GM12878 (cell line): Measurements from ENCODE around the gene VGLL3. TPM values are rescaled to one million over a fixed set of nuclear protein-coding genes. Genes with fewer than 3 reads are reported as not detected.

Experiments used
- ATAC-seq: fragments of 200-7000 bp; cut with Tn5 transposase; 3 replicates; pipeline ENCODE4 v1.9.1; 2020; ENCODE audit warnings: mild to moderate bottlenecking, moderate library complexity
- BruUV-seq: library from RNA; stranded (reverse); fragments of 400-500 nt; replicated peaks from 2 replicates; lab custom pipeline; 2021; lab: Mats Ljungman, UMichigan
- CTCF ChIA-PET: fragments of 300-600 bp; sonication (Branson Sonifier 250); formaldehyde crosslinking; extraction: SDS; loops from one replicate; lab custom pipeline; 2021; ENCODE audit warnings: inconsistent platforms; lab: Yijun Ruan, JAX
- POLR2A ChIA-PET: fragments of 350-600 bp; formaldehyde crosslinking; extraction: SDS; loops from one replicate; lab custom pipeline; 2021; ENCODE audit warnings: inconsistent platforms; lab: Charles Lee
- RAD21 ChIA-PET: fragments of 300-600 bp; sonication (Branson Sonifier 250); formaldehyde crosslinking; loops from one replicate; lab custom pipeline; 2023; ENCODE audit warnings: antibody characterized with exemption; ENCODE audit not compliant: unreplicated experiment; lab: Charles Lee
- SMC1A ChIA-PET: fragments of 300-600 bp; sonication (Branson Sonifier 250); formaldehyde crosslinking; loops from one replicate; lab custom pipeline; 2023; ENCODE audit not compliant: unreplicated experiment, uncharacterized antibody; lab: Charles Lee
- DNase-seq: peaks from one replicate; pipeline ENCODE4 v3.0.0-alpha.2; 2011; ENCODE audit warnings: low read depth, low spot score
- FAIRE-seq: peaks from 3 replicates; lab custom pipeline; 2011; peaks lifted over from hg19 to GRCh38; lab: Jason Lieb, UNC
- H2AFZ ChIP-seq: 2 replicates; pipeline ENCODE4 v1.6.0; 2011; ENCODE audit warnings: low read depth, low read length, control low read depth; ENCODE audit not compliant: control insufficient read depth
- H3K27ac ChIP-seq: 2 replicates; pipeline ENCODE4 v1.5.1; 2011; ENCODE audit warnings: control low read depth; ENCODE audit not compliant: control insufficient read depth, insufficient read depth
- H3K27me3 ChIP-seq, 2 experiments: replicated peaks in 1 of 2; 2 replicates each; pipeline versions ENCODE4 v1.6.0 to v1.6.1; 2011; ENCODE audit warnings: low read length in 1 of 2; ENCODE audit not compliant: control insufficient read depth in 2 of 2, insufficient read depth in 2 of 2
- H3K36me3 ChIP-seq, 2 experiments: 2 replicates each; pipeline ENCODE4 v1.5.1; 2011; ENCODE audit warnings: low read length in 1 of 2; ENCODE audit not compliant: control insufficient read depth in 2 of 2, insufficient read depth in 2 of 2
- H3K4me1 ChIP-seq: 2 replicates; pipeline ENCODE4 v1.6.1; 2011; ENCODE audit warnings: mild to moderate bottlenecking, low read length, moderate library complexity, mixed read lengths; ENCODE audit not compliant: control insufficient read depth, insufficient read depth
- H3K4me2 ChIP-seq: 2 replicates; pipeline ENCODE4 v1.6.0; 2011; ENCODE audit warnings: control low read depth; ENCODE audit not compliant: control insufficient read depth, insufficient read depth
- H3K4me3 ChIP-seq: fragments of 200-600 bp; sonication (generic); 2 replicates; pipeline ENCODE4 v1.5.1; 2016
- H3K79me2 ChIP-seq: 2 replicates; pipeline ENCODE4 v1.6.0; 2011; ENCODE audit warnings: low read length; ENCODE audit not compliant: control insufficient read depth, insufficient read depth
- H3K9ac ChIP-seq: 2 replicates; pipeline ENCODE4 v1.8.0; 2011; ENCODE audit warnings: low read length, control low read depth, mixed read lengths; ENCODE audit not compliant: control insufficient read depth, insufficient read depth
- H3K9me3 ChIP-seq: replicated peaks from 3 replicates; pipeline ENCODE4 v1.5.1; 2011; ENCODE audit warnings: mild to moderate bottlenecking, low read length; ENCODE audit not compliant: control insufficient read depth, insufficient read depth
- H4K20me1 ChIP-seq: 2 replicates; pipeline ENCODE4 v1.6.0; 2011; ENCODE audit not compliant: control insufficient read depth, insufficient read depth
- BHLHE40 ChIP-seq, 2 experiments: fragments of 450-650 bp in 1 of 2; IDR thresholded peaks; 2 replicates each; pipeline ENCODE4 v1.6.1; 2011 to 2017; ENCODE audit warnings: low read depth in 2 of 2, borderline replicate concordance in 1 of 2, improper control_type of control experiment in 1 of 2, low read length in 1 of 2, mild to moderate bottlenecking in 1 of 2
- IKZF1 ChIP-seq: fragments of 450-650 bp; conservative IDR thresholded peaks from 2 replicates; pipeline ENCODE4 v1.6.1; 2017; ENCODE audit warnings: antibody characterized with exemption, mild to moderate bottlenecking
- IRF4 ChIP-seq: IDR thresholded peaks from 2 replicates; pipeline ENCODE4 v1.6.1; 2011; ENCODE audit warnings: low read depth, low read length
- MTA2 ChIP-seq: fragments of 450-650 bp; IDR thresholded peaks from 2 replicates; pipeline ENCODE4 v1.6.1; 2016; ENCODE audit warnings: low read depth, mild to moderate bottlenecking, moderate library complexity
- MXI1 ChIP-seq: fragments of 150-350 bp; IDR thresholded peaks from 2 replicates; pipeline ENCODE4 v1.6.1; 2011; ENCODE audit warnings: low read depth, mild to moderate bottlenecking, inconsistent platforms, low read length, improper control_type of control experiment
- MYB ChIP-seq: fragments of 150-350 bp; IDR thresholded peaks from 2 replicates; pipeline ENCODE4 v1.6.1; 2014; ENCODE audit warnings: mild to moderate bottlenecking, low read depth, low read length, borderline replicate concordance
- NR2C1 ChIP-seq: fragments of 450-650 bp; IDR thresholded peaks from 2 replicates; pipeline ENCODE4 v1.6.1; 2017; ENCODE audit warnings: antibody characterized with exemption, mild to moderate bottlenecking, moderate library complexity
- PAX8 ChIP-seq: fragments of 450-650 bp; IDR thresholded peaks from 2 replicates; pipeline ENCODE4 v1.6.1; 2017; ENCODE audit warnings: mild to moderate bottlenecking, moderate library complexity
- POLR2A ChIP-seq: IDR thresholded peaks from 2 replicates; pipeline ENCODE4 v1.6.1; 2011; ENCODE audit warnings: low read depth, mild to moderate bottlenecking, low read length
- RCOR1 ChIP-seq: conservative IDR thresholded peaks from 2 replicates; pipeline ENCODE4 v1.6.1; 2012; ENCODE audit warnings: low read depth, low read length, improper control_type of control experiment
- RFX5 ChIP-seq: IDR thresholded peaks from 2 replicates; pipeline ENCODE4 v1.6.1; 2011; ENCODE audit warnings: low read depth, low read length, improper control_type of control experiment
- SIX5 ChIP-seq: IDR thresholded peaks from 2 replicates; pipeline ENCODE4 v1.6.1; 2011; ENCODE audit warnings: mild to moderate bottlenecking, low read depth, low read length, moderate library complexity; ENCODE audit not compliant: severe bottlenecking
- SMAD5 ChIP-seq: IDR thresholded peaks from 2 replicates; pipeline ENCODE4 v1.6.1; 2016; ENCODE audit warnings: antibody characterized with exemption, low read depth
- STAT1 ChIP-seq: fragments of 450-650 bp; conservative IDR thresholded peaks from 2 replicates; pipeline ENCODE4 v1.6.1; 2014; ENCODE audit warnings: antibody characterized with exemption, mild to moderate bottlenecking
- SUZ12 ChIP-seq: fragments of 200-600 bp; sonication (generic); IDR thresholded peaks from one replicate; pipeline ENCODE4 v1.6.1; 2018; ENCODE audit warnings: antibody characterized with exemption, mild to moderate bottlenecking; ENCODE audit not compliant: unreplicated experiment
- whole genome bisulfite sequencing: methylation state at CpG from one replicate; pipeline ENCODE4 v1.1.6; 2016; ENCODE audit warnings: low lambda C conversion rate; ENCODE audit not compliant: insufficient replicate concordance, insufficient coverage; ENCODE audit errors: missing lambda C conversion rate; 5-methylcytosine and 5-hydroxymethylcytosine counted together
- in situ Hi-C: fragments of 300-500 bp; cut with MboI; formaldehyde crosslinking; loops from 9 replicates; pipeline ENCODE4 v1.14.3; 2018; ENCODE audit warnings: mixed read lengths
- intact Hi-C: fragments of 100-400 bp; cut with micrococcal nuclease; formaldehyde crosslinking; loops from one replicate; pipeline ENCODE4 v1.14.2; 2022; ENCODE audit not compliant: unreplicated experiment
- polyA plus RNA-seq, 11 experiments: library from polyadenylated mRNA; depleted of rRNA in 4 of 11; unstranded in 6 of 11; stranded (reverse) in 5 of 11; fragments of >200 nt; fragmentation: Nextera tagmentation in 4 of 11; fragmentation: Illumina TruSeq in 1 of 11; extraction: Ambion mirVana in 4 of 11; extraction: Trizol in 1 of 11; gene quantifications; 1 replicate in 1 of 11; 2 replicates in 10 of 11; pipeline versions ENCODE4 v1.2.1 to v1.2.3, GENCODE V29; 2011 to 2016; ENCODE audit warnings: inconsistent platforms in 2 of 11, missing spikeins in 2 of 11, low read depth in 1 of 11
- total RNA-seq, 4 experiments: library from RNA; depleted of rRNA in 3 of 4; stranded (reverse); fragments of >200 nt in 3 of 4; fragmentation: Illumina TruSeq in 1 of 4; extraction: Trizol in 1 of 4; gene quantifications; 2 replicates each; pipeline versions ENCODE4 v1.2.1 to v1.2.3, GENCODE V29; 2013 to 2021
- TF ChIP-seq, protein P1 (sequence below): fragments of 450-650 bp; formaldehyde crosslinking; IDR thresholded peaks from 2 replicates; pipeline ENCODE4 v1.4.0; 2020; ENCODE audit warnings: mild to moderate bottlenecking, moderate library complexity

VGLL3 gene
- total and polyA plus RNA-seq, 10 of the 15 experiments (the other 5 are each of a cell fraction or from before 2014, with no cell fraction given), result 0.05 TPM; not detected in 9

- H2AFZ ChIP-seq, result no peak overlapping the region
- no TSS peak for BruUV-seq
- TF ChIP-seq STAT1 (no peak), PAX8 (no peak), BHLHE40 (IDR thresholded peaks at IDR 0.05; ENCODE audit: borderline replicate concordance in 1 of 2, low read depth in 2 of 2, low read length in 1 of 2) (no peak), RFX5 (no peak), MTA2 (no peak), IRF4 (no peak), SUZ12 (no peak), NR2C1 (no peak), MYB (no peak), SIX5 (no peak), SMAD5 (no peak), IKZF1 (no peak), POLR2A (no peak), MXI1 (no peak), RCOR1 (no peak)
- TF ChIP-seq, protein P1, sequence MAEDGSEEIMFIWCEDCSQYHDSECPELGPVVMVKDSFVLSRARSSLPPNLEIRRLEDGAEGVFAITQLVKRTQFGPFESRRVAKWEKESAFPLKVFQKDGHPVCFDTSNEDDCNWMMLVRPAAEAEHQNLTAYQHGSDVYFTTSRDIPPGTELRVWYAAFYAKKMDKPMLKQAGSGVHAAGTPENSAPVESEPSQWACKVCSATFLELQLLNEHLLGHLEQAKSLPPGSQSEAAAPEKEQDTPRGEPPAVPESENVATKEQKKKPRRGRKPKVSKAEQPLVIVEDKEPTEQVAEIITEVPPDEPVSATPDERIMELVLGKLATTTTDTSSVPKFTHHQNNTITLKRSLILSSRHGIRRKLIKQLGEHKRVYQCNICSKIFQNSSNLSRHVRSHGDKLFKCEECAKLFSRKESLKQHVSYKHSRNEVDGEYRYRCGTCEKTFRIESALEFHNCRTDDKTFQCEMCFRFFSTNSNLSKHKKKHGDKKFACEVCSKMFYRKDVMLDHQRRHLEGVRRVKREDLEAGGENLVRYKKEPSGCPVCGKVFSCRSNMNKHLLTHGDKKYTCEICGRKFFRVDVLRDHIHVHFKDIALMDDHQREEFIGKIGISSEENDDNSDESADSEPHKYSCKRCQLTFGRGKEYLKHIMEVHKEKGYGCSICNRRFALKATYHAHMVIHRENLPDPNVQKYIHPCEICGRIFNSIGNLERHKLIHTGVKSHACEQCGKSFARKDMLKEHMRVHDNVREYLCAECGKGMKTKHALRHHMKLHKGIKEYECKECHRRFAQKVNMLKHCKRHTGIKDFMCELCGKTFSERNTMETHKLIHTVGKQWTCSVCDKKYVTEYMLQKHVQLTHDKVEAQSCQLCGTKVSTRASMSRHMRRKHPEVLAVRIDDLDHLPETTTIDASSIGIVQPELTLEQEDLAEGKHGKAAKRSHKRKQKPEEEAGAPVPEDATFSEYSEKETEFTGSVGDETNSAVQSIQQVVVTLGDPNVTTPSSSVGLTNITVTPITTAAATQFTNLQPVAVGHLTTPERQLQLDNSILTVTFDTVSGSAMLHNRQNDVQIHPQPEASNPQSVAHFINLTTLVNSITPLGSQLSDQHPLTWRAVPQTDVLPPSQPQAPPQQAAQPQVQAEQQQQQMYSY (CRISPR knock-in tag), result no peak
- CTCF ChIA-PET, result no interaction called here
- H3K36me3 ChIP-seq, result no peaks in the 10 kb centered on the region
- in situ Hi-C loops (no loop called here), intact Hi-C loops (no loop called here)
- H3K27me3 ChIP-seq, result no peaks in the 10 kb centered on the region
- H3K4me2 ChIP-seq, result no peak overlapping the region
- DNase-seq (no peak), ATAC-seq (no peak), FAIRE-seq (no peak)
- no peak overlapping the region for H3K27ac ChIP-seq
- RAD21 ChIA-PET, result no interaction called here
- H3K4me3 ChIP-seq, result no peak overlapping the region
- POLR2A ChIA-PET, result no interaction called here
- no peaks in the 10 kb centered on the region for H3K79me2 ChIP-seq
- SMC1A ChIA-PET, result no interaction called here
- no peak overlapping the region for H3K9ac ChIP-seq
- no peaks in the 10 kb centered on the region for H3K9me3 ChIP-seq
- H4K20me1 ChIP-seq, result no peaks in the 10 kb centered on the region
- H3K4me1 ChIP-seq, result no peaks in the 10 kb centered on the region
- 18% methylated on average over 2 of the region's 2 CpGs for WGBS
Observed at GRCh38 chr3:86984271-86984670, 6.7 kb downstream of the VGLL3 start.
